ENCODE data around the gene RPEL1.

DNA sequence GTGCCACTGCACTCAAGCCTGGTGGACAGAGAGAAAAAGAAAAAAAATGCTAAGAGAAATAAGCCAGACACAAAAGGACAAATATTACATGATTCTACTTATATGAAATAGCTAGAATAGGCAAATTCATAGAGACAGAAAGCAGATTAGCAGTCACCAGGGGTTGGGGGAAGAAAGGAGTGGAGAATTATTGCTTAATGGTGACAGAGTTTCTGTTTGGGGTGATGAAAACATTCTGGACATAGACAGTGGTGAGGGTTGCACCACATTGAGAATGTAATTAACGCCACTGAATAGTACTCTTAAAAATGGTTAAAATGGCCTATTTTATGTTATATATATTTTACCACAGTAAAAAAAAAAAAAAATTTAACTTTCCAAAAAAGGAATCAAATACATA lies 46.2 kb upstream of the RPEL1 start:
- no peak for TF ChIP-seq CTCF (IDR thresholded peaks at IDR 0.05)
- TF ChIP-seq POLR2AphosphoS5 (IDR thresholded peaks at IDR 0.05; ENCODE audit: insufficient read depth in 1 of 2, low read depth in 1 of 2), result no peak

All from vagina (tissue), 2 donors.